Right atrium auricular region (tissue), 2 donors: ENCODE data around the gene CRBN. TPM values are rescaled to one million over a fixed set of nuclear protein-coding genes. Genes with fewer than 3 reads are reported as not detected.

ENCODE experiments used
- DNase-seq: peaks from one replicate; pipeline ENCODE4 v3.0.0-alpha.2; 2019; ENCODE audit warnings: low spot score
- H3K27ac ChIP-seq, 2 donors: fragments of 200-600 bp; sonication (generic); 1 replicate in 1 of 2; 2 replicates in 1 of 2; pipeline ENCODE4 v1.5.1; 2016 to 2019
- H3K27me3 ChIP-seq, 2 donors: fragments of 200-600 bp; sonication (generic); one replicate each; pipeline versions ENCODE4 v1.5.1 to v1.6.0; 2017 to 2019
- H3K36me3 ChIP-seq: fragments of 200-600 bp; sonication (generic); one replicate; pipeline ENCODE4 v1.5.1; 2016
- H3K4me1 ChIP-seq, 2 donors: fragments of 200-600 bp; sonication (generic); one replicate each; pipeline versions ENCODE4 v1.5.1 to v1.6.0; 2017 to 2019
- H3K4me3 ChIP-seq, 2 donors: fragments of 200-600 bp; sonication (generic); 1 replicate in 1 of 2; 2 replicates in 1 of 2; pipeline ENCODE4 v1.5.1; 2017 to 2019; ENCODE audit warnings: mild to moderate bottlenecking in 1 of 2, moderate library complexity in 1 of 2
- H3K9me3 ChIP-seq, 2 donors: fragments of 200-600 bp; sonication (generic); one replicate each; pipeline ENCODE4 v1.5.1; 2019
- CTCF ChIP-seq, 2 donors: fragments of 200-600 bp; sonication (generic); IDR thresholded peaks; one replicate each; pipeline ENCODE4 v1.5.1; 2019; ENCODE audit warnings: antibody characterized with exemption in 2 of 2
- total RNA-seq, 2 donors: library from RNA; depleted of rRNA; stranded (reverse); fragments of >200 nt; gene quantifications; one replicate each; pipeline ENCODE4 v1.1.0, GENCODE V29; 2016

CRBN gene
- total RNA-seq, 2 donors from 2014 or later, result 37.3 to 37.5 TPM

- Histone ChIP-seq H3K9me3 (no peaks in the 10 kb centered on the region), H3K36me3 (peaks cover 44% of the 10 kb centered on the region), H3K27ac (peak overlapping the region; percentile 43 to 66), H3K4me1 (peaks cover 0 to 17% of the 10 kb centered on the region in 2 donors), H3K27me3 (no peaks in the 10 kb centered on the region), H3K4me3 (no peak overlapping the region)
- TF ChIP-seq CTCF (IDR thresholded peaks at IDR 0.05), result no peak
- no peak for DNase-seq
These were observed 6.9 kb downstream of the CRBN start for GRCh38 chr3:3172627-3173026.

GRCh38 chr3:3170998-3171397 lies 8.5 kb downstream of the CRBN start:
- Histone ChIP-seq H3K9me3 (no peaks in the 10 kb centered on the region), H3K4me1 (peaks cover 0 to 12% of the 10 kb centered on the region in 2 donors), H3K27ac (no peak overlapping the region), H3K4me3 (no peak overlapping the region), H3K36me3 (peaks cover 60% of the 10 kb centered on the region), H3K27me3 (no peaks in the 10 kb centered on the region)
- TF ChIP-seq CTCF (IDR thresholded peaks at IDR 0.05), result peak; percentile 23 to 44
- no peak for DNase-seq

GRCh38 chr3:3165650-3166049 lies 13.8 kb downstream of the CRBN start:
- no peak for DNase-seq

GRCh38 chr3:3165241-3165640 lies 14.2 kb downstream of the CRBN start:
- H3K36me3 ChIP-seq, result peaks cover 70% of the 10 kb centered on the region

More at GRCh38 chr3:3165650-3166049, 13.8 kb downstream of the CRBN start:
- no peaks in the 10 kb centered on the region for H3K4me1 ChIP-seq
- no peaks in the 10 kb centered on the region for H3K9me3 ChIP-seq
- peaks cover 70% of the 10 kb centered on the region for H3K36me3 ChIP-seq
- H3K4me3 ChIP-seq, result no peak overlapping the region
- no peak overlapping the region for H3K27ac ChIP-seq
- no peaks in the 10 kb centered on the region for H3K27me3 ChIP-seq
- TF ChIP-seq CTCF (IDR thresholded peaks at IDR 0.05), result no peak

GRCh38 chr3:3160826-3161225 lies 18.7 kb downstream of the CRBN start:
- no peak for TF ChIP-seq CTCF (IDR thresholded peaks at IDR 0.05)
- no peak overlapping the region for H3K27ac ChIP-seq
- H3K36me3 ChIP-seq, result peaks cover 74% of the 10 kb centered on the region

More at GRCh38 chr3:3165241-3165640, 14.2 kb downstream of the CRBN start:
- no peak for TF ChIP-seq CTCF (IDR thresholded peaks at IDR 0.05)
- no peaks in the 10 kb centered on the region for H3K4me1 ChIP-seq
- DNase-seq, result no peak
- H3K9me3 ChIP-seq, result no peaks in the 10 kb centered on the region
- no peak overlapping the region for H3K27ac ChIP-seq
- no peak overlapping the region for H3K4me3 ChIP-seq
- H3K27me3 ChIP-seq, result no peaks in the 10 kb centered on the region

GRCh38 chr3:3157484-3157883 lies 22.0 kb downstream of the CRBN start:
- no peak overlapping the region for H3K27ac ChIP-seq
- DNase-seq, result no peak

More at GRCh38 chr3:3160826-3161225, 18.7 kb downstream of the CRBN start:
- H3K4me3 ChIP-seq, result no peak overlapping the region
- DNase-seq, result no peak
- H3K27me3 ChIP-seq, result no peaks in the 10 kb centered on the region
- no peaks in the 10 kb centered on the region for H3K4me1 ChIP-seq
- H3K9me3 ChIP-seq, result no peaks in the 10 kb centered on the region

More at GRCh38 chr3:3157484-3157883, 22.0 kb downstream of the CRBN start:
- Histone ChIP-seq H3K36me3 (peaks cover 72% of the 10 kb centered on the region), H3K4me1 (peaks cover 0 to 5% of the 10 kb centered on the region in 2 donors), H3K4me3 (no peak overlapping the region), H3K27me3 (no peaks in the 10 kb centered on the region), H3K9me3 (no peaks in the 10 kb centered on the region)
- TF ChIP-seq CTCF (IDR thresholded peaks at IDR 0.05), result no peak
